Nephron progenitor cell (in vitro differentiated cells): ENCODE measurements around the gene ARHGEF4.
"Not testable (repeated sequence)": the region's sequence is repeated elsewhere in the genome, so short reads cannot be mapped to it uniquely, and the experiment has no call there.

Experiments
- DNase-seq: peaks from one replicate; pipeline ENCODE4 v3.0.0; 2021
- H3K27ac Mint-ChIP-seq: 2 replicates; pipeline ENCODE4 v1.8.0; 2021; ENCODE audit warnings: mild to moderate bottlenecking, moderate library complexity, mixed read lengths
- H3K27me3 Mint-ChIP-seq: 2 replicates; pipeline ENCODE4 v1.8.0; 2021; ENCODE audit warnings: mild to moderate bottlenecking, low read depth, mixed read lengths; ENCODE audit not compliant: poor library complexity
- H3K36me3 Mint-ChIP-seq: 2 replicates; pipeline ENCODE4 v1.8.0; 2021; ENCODE audit warnings: low read depth, mixed read lengths
- H3K4me1 Mint-ChIP-seq: 2 replicates; pipeline ENCODE4 v1.8.0; 2021; ENCODE audit warnings: mixed read lengths
- H3K4me3 Mint-ChIP-seq: 2 replicates; pipeline ENCODE4 v1.8.0; 2021; ENCODE audit warnings: mild to moderate bottlenecking, moderate library complexity, mixed read lengths
- H3K9me3 Mint-ChIP-seq: 2 replicates; pipeline ENCODE4 v1.8.0; 2021; ENCODE audit warnings: mild to moderate bottlenecking, moderate library complexity, mixed read lengths
- TF ChIP-seq, protein P1 (sequence below): fragments of 200-600 bp; sonication (generic); IDR thresholded peaks from 2 replicates; pipeline ENCODE4 v1.5.0; 2021; ENCODE audit warnings: antibody characterized with exemption

Gene ARHGEF4

DNA sequence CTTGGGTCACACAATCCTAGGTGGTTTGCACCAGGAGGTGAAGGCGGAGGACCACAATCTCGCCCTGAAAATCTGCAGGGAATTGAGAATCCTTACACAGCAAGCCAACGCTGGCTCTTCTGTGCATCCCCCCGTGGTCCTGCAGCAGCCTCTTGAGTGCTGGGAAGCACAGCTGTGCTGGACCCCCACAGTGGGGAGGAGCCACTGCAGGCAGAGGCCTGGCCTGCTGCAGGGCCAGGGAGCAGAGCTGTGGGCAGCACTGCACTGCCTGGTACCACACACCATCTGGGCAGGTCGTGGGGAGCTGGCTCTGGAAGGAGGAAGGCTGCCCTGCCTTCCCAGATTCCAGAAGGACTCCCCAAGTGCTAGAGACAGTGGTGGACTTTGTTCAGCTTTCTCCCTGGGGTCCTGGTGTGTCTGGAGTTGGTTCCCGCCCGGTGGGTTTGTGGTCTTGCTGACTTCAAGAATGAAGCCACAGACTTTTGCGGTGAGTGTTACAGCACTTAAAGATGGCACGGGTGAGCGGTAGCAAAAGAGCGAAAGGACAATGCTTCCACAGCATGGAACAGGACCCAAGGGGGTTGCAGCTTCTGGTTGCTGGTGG lies 150.3 kb downstream of the ARHGEF4 start:
- Mint-ChIP-seq H3K36me3 (no peaks in the 10 kb centered on the region), H3K27me3 (peaks cover 13% of the 10 kb centered on the region), H3K4me1 (no peaks in the 10 kb centered on the region), H3K9me3 (peaks cover 14% of the 10 kb centered on the region), H3K4me3 (no peak overlapping the region), H3K27ac (no peak overlapping the region)
- TF ChIP-seq, protein P1, sequence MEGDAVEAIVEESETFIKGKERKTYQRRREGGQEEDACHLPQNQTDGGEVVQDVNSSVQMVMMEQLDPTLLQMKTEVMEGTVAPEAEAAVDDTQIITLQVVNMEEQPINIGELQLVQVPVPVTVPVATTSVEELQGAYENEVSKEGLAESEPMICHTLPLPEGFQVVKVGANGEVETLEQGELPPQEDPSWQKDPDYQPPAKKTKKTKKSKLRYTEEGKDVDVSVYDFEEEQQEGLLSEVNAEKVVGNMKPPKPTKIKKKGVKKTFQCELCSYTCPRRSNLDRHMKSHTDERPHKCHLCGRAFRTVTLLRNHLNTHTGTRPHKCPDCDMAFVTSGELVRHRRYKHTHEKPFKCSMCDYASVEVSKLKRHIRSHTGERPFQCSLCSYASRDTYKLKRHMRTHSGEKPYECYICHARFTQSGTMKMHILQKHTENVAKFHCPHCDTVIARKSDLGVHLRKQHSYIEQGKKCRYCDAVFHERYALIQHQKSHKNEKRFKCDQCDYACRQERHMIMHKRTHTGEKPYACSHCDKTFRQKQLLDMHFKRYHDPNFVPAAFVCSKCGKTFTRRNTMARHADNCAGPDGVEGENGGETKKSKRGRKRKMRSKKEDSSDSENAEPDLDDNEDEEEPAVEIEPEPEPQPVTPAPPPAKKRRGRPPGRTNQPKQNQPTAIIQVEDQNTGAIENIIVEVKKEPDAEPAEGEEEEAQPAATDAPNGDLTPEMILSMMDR = no peak
- no peak for DNase-seq

DNA sequence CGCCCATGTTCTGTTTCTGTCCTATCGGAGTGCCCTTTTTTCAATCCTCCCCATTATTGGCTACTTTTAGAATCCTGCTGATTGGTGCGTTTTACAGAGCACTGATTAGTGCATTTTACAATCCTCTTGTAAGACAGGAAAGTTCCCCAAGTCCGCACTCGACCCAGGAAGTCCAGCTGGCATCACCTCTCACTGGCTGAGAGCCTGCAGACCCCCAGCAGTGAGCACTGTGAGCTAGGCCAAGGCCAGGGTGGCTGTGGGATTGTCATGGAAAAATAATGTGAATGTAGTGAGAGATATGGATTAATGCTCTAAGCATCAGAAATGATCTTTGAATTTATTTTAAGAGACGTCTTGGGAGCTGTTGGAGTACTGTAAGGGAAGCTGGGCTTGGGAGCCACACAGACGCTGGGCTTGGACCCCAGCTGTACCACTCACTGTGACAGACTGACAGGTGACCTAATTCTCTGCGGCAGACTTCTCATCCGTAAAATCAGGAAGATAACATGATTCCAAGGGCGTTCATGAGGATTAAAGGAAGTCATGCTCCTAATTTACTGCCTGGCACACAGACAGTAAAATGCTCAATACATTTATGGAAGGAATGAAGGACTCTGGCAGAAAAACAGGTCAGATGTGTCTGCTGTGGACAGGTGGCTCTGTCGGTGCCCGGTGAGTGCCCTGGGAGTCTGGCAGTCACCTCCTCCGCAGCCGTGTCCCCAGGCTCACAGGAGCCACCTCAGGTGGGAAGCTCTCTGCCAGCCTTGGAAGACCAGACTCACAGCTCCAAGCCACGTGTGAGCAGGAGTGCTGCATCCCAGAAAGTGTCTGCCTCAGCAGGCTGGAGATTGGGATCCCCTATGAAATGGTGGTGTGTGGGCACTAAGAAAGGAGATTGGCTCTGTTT lies 151.1 kb downstream of the ARHGEF4 start:
- H3K4me3 Mint-ChIP-seq = no peak overlapping the region
- no peak for DNase-seq
- H3K36me3 Mint-ChIP-seq = no peaks in the 10 kb centered on the region
- H3K9me3 Mint-ChIP-seq = peaks cover 11% of the 10 kb centered on the region
- TF ChIP-seq, protein P1 = no peak
- H3K4me1 Mint-ChIP-seq = no peaks in the 10 kb centered on the region
- peaks cover 13% of the 10 kb centered on the region for H3K27me3 Mint-ChIP-seq
- H3K27ac Mint-ChIP-seq = no peak overlapping the region

DNA sequence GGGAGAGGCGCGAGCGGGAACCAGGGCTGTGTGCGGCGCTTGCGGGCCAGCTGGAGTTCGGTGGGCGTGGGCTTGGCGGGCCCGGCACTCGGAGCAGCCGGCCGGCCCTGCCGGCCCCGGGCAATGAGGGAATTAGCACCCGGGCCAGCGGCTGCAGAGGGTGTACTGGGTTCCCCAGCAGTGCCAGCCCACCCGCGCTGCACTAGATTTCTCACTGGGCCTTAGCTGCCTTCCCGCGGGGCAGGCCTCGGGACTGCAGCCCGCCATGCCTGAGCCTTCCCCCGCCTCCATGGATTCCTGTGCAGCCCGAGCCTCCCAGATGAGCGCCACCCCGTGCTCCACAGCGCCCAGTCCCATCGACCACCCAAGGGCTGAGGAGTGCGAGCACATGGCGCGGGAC lies 154.7 kb downstream of the ARHGEF4 start:
- not testable (repeated sequence) for H3K4me3 Mint-ChIP-seq, DNase-seq, H3K4me1 Mint-ChIP-seq, H3K36me3 Mint-ChIP-seq, H3K27me3 Mint-ChIP-seq, H3K9me3 Mint-ChIP-seq, H3K27ac Mint-ChIP-seq

DNA sequence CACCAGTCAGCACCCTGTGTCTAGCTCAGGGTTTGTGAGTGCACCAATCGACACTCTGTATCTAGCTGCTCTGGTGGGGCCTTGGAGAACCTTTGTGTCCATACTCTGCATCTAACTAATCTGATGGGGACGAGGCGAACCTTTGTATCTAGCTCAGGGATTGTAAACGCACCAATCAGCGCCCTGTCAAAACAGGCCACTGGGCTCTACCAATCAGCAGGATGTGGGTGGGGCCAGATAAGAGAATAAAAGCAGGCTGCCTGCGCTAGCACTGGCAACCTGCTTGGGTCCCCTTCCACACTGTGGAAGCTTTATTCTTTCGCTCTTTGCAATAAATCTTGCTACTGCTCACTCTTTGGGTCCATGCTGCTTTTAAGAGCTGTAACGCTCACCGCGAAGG lies 155.3 kb downstream of the ARHGEF4 start:
- not testable (repeated sequence) for H3K36me3 Mint-ChIP-seq, H3K9me3 Mint-ChIP-seq, DNase-seq, H3K27ac Mint-ChIP-seq, H3K4me3 Mint-ChIP-seq, H3K4me1 Mint-ChIP-seq
- H3K27me3 Mint-ChIP-seq = peaks cover 13% of the 10 kb centered on the region

DNA sequence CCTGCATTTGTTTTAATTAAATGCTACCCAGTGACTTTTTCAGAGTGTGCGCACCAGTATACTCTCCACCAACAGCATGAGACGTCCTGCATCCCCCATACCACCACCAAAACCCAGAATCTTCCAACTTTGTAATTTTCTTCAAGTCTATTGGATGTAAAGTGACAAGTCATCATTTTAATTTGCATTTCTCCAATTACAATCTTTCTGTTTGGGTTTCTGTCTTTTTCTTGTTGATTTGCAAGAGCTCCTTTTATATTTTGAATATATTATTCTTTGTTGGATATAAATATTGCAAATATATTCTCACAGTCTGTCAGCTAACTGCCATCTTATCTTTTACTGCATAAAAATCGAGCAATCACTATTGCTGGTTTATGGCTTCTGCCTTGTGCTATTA lies 160.0 kb downstream of the ARHGEF4 start:
- Mint-ChIP-seq H3K9me3 (peaks cover 3% of the 10 kb centered on the region), H3K36me3 (no peaks in the 10 kb centered on the region), H3K27ac (no peak overlapping the region), H3K27me3 (peaks cover 34% of the 10 kb centered on the region), H3K4me1 (no peaks in the 10 kb centered on the region), H3K4me3 (no peak overlapping the region)
- DNase-seq = no peak
- TF ChIP-seq, protein P1 = no peak

DNA sequence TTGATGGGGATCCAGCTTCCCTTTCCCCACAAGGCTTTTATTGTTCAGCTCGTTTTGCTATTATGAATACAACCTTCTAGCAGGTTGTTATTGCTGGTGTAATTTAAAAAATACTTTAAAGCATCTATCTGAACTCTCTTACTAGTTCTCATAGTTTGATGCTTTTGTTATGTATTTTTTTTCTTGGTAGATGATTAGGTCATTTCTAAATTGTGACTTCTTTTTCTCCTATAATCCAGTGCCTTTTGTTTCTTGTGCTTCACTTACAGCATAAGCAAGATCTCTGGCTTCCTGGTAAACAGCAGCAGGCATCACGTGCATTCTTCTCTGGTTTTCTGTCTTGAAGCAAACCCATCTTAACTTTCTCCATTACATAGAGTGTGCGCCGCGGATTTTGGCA lies 160.5 kb downstream of the ARHGEF4 start:
- Mint-ChIP-seq H3K9me3 (peaks cover 2% of the 10 kb centered on the region), H3K27ac (no peak overlapping the region), H3K36me3 (no peaks in the 10 kb centered on the region), H3K27me3 (peaks cover 35% of the 10 kb centered on the region), H3K4me1 (no peaks in the 10 kb centered on the region), H3K4me3 (no peak overlapping the region)
- DNase-seq = no peak
- TF ChIP-seq, protein P1 = no peak
